ENCODE data around the gene PTPRN2. TPM values are rescaled to one million over a fixed set of nuclear protein-coding genes. Genes with fewer than 3 reads are reported as not detected.

PTPRN2 gene
- total and polyA plus RNA-seq, 7 donors, result 3.2 to 7.1 (median 5.5) TPM

DNA sequence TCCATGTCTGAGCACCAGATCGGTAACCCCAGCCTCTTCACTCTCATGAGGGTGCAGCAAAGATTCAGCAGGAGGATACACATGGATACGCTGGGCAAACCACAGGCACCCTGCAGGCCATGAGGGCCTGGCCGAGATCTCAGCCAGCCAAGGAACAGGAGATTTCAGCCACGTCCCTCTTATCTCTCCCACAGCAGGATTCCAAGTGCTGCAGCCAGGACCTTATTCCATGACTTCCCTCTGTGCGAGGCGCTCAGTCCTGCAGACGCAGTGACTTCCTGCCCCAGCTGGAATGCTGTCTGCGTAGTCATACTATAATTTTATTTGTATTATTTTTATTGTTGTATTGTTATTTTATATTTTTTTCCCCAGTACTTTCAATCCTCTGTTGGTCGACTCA is 66.8 kb downstream of the PTPRN2 start:
- no peak for TF ChIP-seq EP300 (IDR thresholded peaks at IDR 0.05)
- TF ChIP-seq, protein P1, sequence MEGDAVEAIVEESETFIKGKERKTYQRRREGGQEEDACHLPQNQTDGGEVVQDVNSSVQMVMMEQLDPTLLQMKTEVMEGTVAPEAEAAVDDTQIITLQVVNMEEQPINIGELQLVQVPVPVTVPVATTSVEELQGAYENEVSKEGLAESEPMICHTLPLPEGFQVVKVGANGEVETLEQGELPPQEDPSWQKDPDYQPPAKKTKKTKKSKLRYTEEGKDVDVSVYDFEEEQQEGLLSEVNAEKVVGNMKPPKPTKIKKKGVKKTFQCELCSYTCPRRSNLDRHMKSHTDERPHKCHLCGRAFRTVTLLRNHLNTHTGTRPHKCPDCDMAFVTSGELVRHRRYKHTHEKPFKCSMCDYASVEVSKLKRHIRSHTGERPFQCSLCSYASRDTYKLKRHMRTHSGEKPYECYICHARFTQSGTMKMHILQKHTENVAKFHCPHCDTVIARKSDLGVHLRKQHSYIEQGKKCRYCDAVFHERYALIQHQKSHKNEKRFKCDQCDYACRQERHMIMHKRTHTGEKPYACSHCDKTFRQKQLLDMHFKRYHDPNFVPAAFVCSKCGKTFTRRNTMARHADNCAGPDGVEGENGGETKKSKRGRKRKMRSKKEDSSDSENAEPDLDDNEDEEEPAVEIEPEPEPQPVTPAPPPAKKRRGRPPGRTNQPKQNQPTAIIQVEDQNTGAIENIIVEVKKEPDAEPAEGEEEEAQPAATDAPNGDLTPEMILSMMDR (IDR thresholded peaks at IDR 0.05), result no peak
- no peak for TF ChIP-seq POLR2A (IDR thresholded peaks at IDR 0.05)
- TF ChIP-seq POLR2AphosphoS5 (IDR thresholded peaks at IDR 0.05), result no peak

DNA sequence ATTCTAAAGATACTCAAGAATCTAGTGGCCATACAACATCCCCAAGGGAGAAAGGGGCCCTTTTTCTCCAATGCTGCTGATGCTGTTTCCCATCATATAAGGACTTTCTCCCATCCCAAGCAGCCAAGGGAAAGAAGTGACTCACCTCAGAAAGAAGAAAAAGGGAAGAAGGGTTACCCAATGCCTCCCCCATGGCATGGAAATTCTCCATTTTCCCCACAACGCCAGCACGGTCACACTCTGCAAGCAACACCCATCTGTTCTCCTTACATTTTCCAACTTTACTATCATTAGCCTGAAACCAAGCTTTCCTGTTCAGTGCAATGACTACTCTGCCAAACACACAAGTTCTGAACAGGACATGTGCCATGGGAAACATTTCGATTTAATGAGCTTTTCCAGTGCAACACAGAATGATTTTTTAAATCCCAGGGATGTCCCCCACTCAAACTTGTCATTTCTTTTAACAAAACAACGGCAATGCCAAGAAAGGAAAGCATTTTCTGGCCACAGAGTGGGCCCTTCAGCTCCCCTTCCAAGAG is 67.9 kb downstream of the PTPRN2 start:
- no peak for DNase-seq
- 82 to 91% methylated on average over 4 of the region's 4 CpGs for WGBS, 2 donors
- no peaks in the 10 kb centered on the region for H3K27me3 ChIP-seq

More for the DNA sequence above, 66.8 kb downstream of the PTPRN2 start:
- Histone ChIP-seq H3K4me3 (no peak overlapping the region), H3K36me3 (no peaks in the 10 kb centered on the region), H3K27ac (no peak overlapping the region), H3K4me1 (no peaks in the 10 kb centered on the region), H3K9me3 (no peaks in the 10 kb centered on the region), H3K27me3 (no peaks in the 10 kb centered on the region)
- intact Hi-C loops (cut with DNase I), result no loop called here
- DNase-seq, result no peak
- WGBS, 2 donors, result 88 to 93% methylated on average over 9 of the region's 9 CpGs

DNA sequence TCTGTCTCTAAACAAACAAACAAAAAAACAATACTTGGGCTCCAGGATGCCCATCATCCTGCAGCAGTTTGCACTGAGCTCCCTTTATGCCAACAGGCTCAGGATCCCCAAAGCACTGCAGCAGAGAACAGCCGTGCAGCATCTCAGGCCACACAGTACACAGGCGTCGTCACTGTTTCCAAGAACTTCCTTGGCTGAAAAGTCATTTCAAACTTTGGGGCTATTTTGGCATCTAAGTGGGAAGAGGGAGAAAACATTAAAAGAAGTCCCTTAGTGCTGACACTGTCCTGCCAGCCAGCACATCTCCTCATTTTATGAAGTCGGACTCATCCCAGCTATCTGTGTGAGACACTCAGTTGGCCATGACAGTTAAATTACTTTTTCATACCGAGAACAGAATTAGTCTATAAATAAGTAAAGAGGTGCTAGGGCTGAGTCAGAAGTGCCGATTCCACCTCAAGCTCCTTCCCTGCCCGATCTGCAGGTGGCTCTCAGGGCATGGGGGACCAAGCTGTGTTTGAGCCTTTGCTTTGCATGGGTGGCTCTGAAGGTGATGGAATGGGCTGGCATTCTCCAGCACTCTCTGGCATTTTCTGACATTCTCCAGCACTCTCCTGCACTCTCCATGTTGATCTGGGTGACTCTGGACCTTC is 68.5 kb downstream of the PTPRN2 start:
- no peaks in the 10 kb centered on the region for H3K9me3 ChIP-seq
- WGBS, 2 donors, result 77 to 89% methylated on average over 7 of the region's 7 CpGs
- no peak overlapping the region for H3K4me3 ChIP-seq
- TF ChIP-seq EP300 (IDR thresholded peaks at IDR 0.05) (no peak), POLR2AphosphoS5 (IDR thresholded peaks at IDR 0.05) (no peak), POLR2A (IDR thresholded peaks at IDR 0.05) (no peak)
- TF ChIP-seq, protein P1 (IDR thresholded peaks at IDR 0.05), result no peak
- no peaks in the 10 kb centered on the region for H3K27me3 ChIP-seq
- intact Hi-C loops (cut with DNase I), result no loop called here
- H3K4me1 ChIP-seq, result no peaks in the 10 kb centered on the region
- DNase-seq, result no peak
- no peak overlapping the region for H3K27ac ChIP-seq
- no peaks in the 10 kb centered on the region for H3K36me3 ChIP-seq

More for the DNA sequence above, 67.9 kb downstream of the PTPRN2 start:
- Histone ChIP-seq H3K9me3 (no peaks in the 10 kb centered on the region), H3K36me3 (no peaks in the 10 kb centered on the region), H3K4me3 (no peak overlapping the region), H3K27ac (no peak overlapping the region), H3K4me1 (no peaks in the 10 kb centered on the region)
- intact Hi-C loops (cut with DNase I), result no loop called here
- no peak for TF ChIP-seq POLR2AphosphoS5 (IDR thresholded peaks at IDR 0.05)
- no peak for TF ChIP-seq POLR2A (IDR thresholded peaks at IDR 0.05)
- TF ChIP-seq, protein P1 (IDR thresholded peaks at IDR 0.05), result no peak
- TF ChIP-seq EP300 (IDR thresholded peaks at IDR 0.05), result no peak

DNA sequence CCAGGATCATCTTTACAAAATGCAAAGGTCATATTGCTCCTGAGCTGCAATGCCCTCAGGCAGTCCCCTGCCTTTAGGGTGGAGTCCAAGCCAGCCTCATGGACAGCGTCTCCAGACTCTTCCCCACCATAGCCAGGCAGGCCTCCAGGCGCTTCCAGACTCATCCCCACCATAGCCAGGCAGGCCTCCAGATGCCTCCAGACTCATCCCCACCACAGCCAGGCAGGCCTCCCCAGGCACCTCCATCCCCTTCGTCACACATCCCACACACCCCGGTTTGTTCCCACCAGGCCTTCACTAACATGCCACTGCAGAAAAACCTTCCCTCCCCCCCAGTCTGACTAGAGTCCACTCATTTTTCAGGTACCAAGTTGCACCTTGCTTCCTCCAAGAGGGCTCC is 70.1 kb downstream of the PTPRN2 start:
- DNase-seq, result no peak
- TF ChIP-seq EP300 (IDR thresholded peaks at IDR 0.05) (no peak), POLR2A (IDR thresholded peaks at IDR 0.05) (no peak), POLR2AphosphoS5 (IDR thresholded peaks at IDR 0.05) (no peak)
- no peaks in the 10 kb centered on the region for H3K4me1 ChIP-seq
- no peak overlapping the region for H3K4me3 ChIP-seq
- intact Hi-C loops (cut with DNase I), result no loop called here
- H3K27ac ChIP-seq, result no peak overlapping the region
- H3K27me3 ChIP-seq, result no peaks in the 10 kb centered on the region
- 92 to 94% methylated on average over 4 of the region's 4 CpGs for WGBS, 2 donors
- peaks cover 0 to under 1% (median 0%) of the 10 kb centered on the region in 4 donors for H3K9me3 ChIP-seq
- H3K36me3 ChIP-seq, result no peaks in the 10 kb centered on the region

DNA sequence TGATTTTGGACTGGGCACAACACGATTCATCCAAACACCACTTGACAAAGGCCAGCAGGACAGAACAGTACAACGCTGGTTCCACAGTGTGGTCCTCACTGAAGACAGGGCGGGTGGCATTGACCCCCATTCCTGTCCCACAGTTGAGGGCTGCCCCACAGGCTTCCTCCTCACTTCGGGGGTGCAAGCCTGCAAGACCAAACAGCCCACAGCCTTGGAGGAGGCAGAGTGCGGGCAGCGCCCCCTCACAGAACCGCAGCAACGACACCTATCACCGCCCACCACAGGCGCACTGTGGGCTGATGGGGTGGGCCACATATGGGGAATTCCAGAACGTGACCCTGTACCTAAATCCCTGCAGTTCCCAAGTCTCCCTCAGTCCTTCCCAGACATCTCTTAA is 70.6 kb downstream of the PTPRN2 start:
- intact Hi-C loops (cut with DNase I), result no loop called here
- WGBS, 2 donors, result 91 to 95% methylated on average over 11 of the region's 11 CpGs
- peaks cover 0 to 5% (median 1%) of the 10 kb centered on the region in 4 donors for H3K9me3 ChIP-seq
- H3K27ac ChIP-seq, result no peak overlapping the region
- DNase-seq, result no peak
- no peaks in the 10 kb centered on the region for H3K27me3 ChIP-seq
- no peaks in the 10 kb centered on the region for H3K4me1 ChIP-seq
- TF ChIP-seq EP300 (IDR thresholded peaks at IDR 0.05) (no peak), POLR2A (IDR thresholded peaks at IDR 0.05) (no peak), POLR2AphosphoS5 (IDR thresholded peaks at IDR 0.05) (no peak)
- TF ChIP-seq, protein P1 (IDR thresholded peaks at IDR 0.05), result no peak
- H3K36me3 ChIP-seq, result no peaks in the 10 kb centered on the region
- no peak overlapping the region for H3K4me3 ChIP-seq

Measured in sigmoid colon (tissue), 7 donors.